H1 (cell line): ENCODE data around the gene NFKBIE. TPM values are rescaled to one million over a fixed set of nuclear protein-coding genes. Genes with fewer than 3 reads are reported as not detected.

ENCODE experiments used
- CBX8 ChIP-seq: fragments of 300-800, 300-1000 bp; sonication (generic); IDR thresholded peaks from 2 replicates; pipeline ENCODE4 v1.7.1; 2016; ENCODE audit warnings: low read depth, low read length, borderline replicate concordance
- EGR1 ChIP-seq: IDR thresholded peaks from 2 replicates; pipeline ENCODE4 v1.6.1; 2011; ENCODE audit warnings: low read depth, low read length, borderline replicate concordance
- TCF12 ChIP-seq: IDR thresholded peaks from 2 replicates; pipeline ENCODE4 v1.6.1; 2011; ENCODE audit warnings: low read depth, mild to moderate bottlenecking, low read length
- YY1 ChIP-seq: IDR thresholded peaks from 2 replicates; pipeline ENCODE4 v1.6.1; 2011; ENCODE audit warnings: low read depth, mild to moderate bottlenecking, low read length
- polyA plus RNA-seq, 7 experiments: library from polyadenylated mRNA; depleted of rRNA in 3 of 7; stranded (reverse) in 5 of 7; unstranded in 2 of 7; fragments of >200 nt in 5 of 7; fragments of 200-250 nt in 2 of 7; gene quantifications; 1 replicate in 5 of 7; 2 replicates in 1 of 7; 4 replicates in 1 of 7; pipeline versions ENCODE4 v1.2.1 to v1.2.3, GENCODE V29; 2011 to 2013; ENCODE audit warnings: missing spikeins in 2 of 7, mixed read lengths in 2 of 7
- total RNA-seq: library from RNA; stranded (reverse); fragmentation: NEBNext Ultra II Directional; extraction: Animal tissue kit (Norgen Biotek cat#: 25700); gene quantifications from 2 replicates; pipeline ENCODE4 v1.2.1, GENCODE V29; 2021
- TF ChIP-seq, protein P1 (sequence below): IDR thresholded peaks from 2 replicates; pipeline ENCODE4 v1.6.1; 2012; ENCODE audit warnings: low read length, inconsistent platforms
- TF ChIP-seq, protein P2 (sequence below): IDR thresholded peaks from 2 replicates; pipeline ENCODE4 v1.6.1; 2012; ENCODE audit warnings: inconsistent platforms
- TF ChIP-seq, protein P3 (sequence below): fragments of 300-600 bp; sonication (generic); IDR thresholded peaks from 2 replicates; pipeline ENCODE4 v1.7.1; 2012; ENCODE audit warnings: low read length, moderate library complexity, mild to moderate bottlenecking, inconsistent platforms; ENCODE audit not compliant: insufficient replicate concordance

Gene NFKBIE
- total and polyA plus RNA-seq, 2 of the 8 experiments (the other 6 are each of a cell fraction or from before 2014, with no cell fraction given): 13.5 to 19.2 TPM

DNA sequence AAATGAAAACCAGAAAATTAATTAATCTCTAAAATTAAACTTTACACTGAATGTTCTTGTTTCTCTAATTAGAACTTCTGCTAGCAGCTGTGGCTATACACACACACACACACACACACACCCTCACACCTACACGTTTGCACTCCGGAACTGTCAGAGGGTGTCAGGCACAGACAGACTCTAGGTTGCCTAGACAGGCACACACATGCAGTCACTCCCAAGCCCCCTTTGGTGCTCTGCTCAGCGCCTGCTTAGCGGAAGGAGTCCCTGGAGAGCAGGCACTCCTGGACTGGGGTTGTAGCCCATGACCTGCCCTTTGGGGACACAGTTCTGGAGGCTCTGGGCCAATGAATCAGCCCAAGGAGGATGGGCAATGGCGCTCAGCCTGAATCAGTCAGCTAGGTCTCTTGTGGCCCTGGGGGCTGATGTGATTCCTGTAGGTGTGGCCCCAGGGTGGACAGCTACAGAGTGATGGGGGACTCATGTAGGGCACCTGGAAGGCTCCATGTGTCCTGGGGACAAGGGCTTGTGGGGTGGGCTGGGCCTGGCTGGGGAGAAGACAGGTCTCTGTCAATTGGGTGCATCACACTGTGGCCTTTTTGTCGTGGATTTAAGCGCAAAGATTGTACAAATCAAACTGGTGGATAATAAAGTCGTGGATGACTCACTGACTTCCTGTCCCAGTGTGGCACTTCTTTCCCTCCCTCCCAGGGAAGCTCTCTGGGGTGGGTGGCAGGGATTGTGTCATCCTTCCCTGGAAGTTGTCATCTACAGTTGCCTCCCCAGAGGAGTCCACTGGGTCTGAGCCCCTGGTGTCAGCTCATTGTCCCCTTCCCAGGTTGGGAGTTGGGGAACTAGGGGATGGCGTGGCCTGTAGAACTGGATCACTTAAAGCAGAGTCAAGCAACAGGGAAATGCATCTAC, 13.7 kb upstream of the NFKBIE start (continued):
- TF ChIP-seq, protein P1, sequence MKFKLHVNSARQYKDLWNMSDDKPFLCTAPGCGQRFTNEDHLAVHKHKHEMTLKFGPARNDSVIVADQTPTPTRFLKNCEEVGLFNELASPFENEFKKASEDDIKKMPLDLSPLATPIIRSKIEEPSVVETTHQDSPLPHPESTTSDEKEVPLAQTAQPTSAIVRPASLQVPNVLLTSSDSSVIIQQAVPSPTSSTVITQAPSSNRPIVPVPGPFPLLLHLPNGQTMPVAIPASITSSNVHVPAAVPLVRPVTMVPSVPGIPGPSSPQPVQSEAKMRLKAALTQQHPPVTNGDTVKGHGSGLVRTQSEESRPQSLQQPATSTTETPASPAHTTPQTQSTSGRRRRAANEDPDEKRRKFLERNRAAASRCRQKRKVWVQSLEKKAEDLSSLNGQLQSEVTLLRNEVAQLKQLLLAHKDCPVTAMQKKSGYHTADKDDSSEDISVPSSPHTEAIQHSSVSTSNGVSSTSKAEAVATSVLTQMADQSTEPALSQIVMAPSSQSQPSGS: no peak
- TF ChIP-seq, protein P2, sequence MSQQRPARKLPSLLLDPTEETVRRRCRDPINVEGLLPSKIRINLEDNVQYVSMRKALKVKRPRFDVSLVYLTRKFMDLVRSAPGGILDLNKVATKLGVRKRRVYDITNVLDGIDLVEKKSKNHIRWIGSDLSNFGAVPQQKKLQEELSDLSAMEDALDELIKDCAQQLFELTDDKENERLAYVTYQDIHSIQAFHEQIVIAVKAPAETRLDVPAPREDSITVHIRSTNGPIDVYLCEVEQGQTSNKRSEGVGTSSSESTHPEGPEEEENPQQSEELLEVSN: no peak
- TF ChIP-seq EGR1 (no peak), CBX8 (no peak), YY1 (no peak), TCF12 (no peak)
- TF ChIP-seq, protein P3, sequence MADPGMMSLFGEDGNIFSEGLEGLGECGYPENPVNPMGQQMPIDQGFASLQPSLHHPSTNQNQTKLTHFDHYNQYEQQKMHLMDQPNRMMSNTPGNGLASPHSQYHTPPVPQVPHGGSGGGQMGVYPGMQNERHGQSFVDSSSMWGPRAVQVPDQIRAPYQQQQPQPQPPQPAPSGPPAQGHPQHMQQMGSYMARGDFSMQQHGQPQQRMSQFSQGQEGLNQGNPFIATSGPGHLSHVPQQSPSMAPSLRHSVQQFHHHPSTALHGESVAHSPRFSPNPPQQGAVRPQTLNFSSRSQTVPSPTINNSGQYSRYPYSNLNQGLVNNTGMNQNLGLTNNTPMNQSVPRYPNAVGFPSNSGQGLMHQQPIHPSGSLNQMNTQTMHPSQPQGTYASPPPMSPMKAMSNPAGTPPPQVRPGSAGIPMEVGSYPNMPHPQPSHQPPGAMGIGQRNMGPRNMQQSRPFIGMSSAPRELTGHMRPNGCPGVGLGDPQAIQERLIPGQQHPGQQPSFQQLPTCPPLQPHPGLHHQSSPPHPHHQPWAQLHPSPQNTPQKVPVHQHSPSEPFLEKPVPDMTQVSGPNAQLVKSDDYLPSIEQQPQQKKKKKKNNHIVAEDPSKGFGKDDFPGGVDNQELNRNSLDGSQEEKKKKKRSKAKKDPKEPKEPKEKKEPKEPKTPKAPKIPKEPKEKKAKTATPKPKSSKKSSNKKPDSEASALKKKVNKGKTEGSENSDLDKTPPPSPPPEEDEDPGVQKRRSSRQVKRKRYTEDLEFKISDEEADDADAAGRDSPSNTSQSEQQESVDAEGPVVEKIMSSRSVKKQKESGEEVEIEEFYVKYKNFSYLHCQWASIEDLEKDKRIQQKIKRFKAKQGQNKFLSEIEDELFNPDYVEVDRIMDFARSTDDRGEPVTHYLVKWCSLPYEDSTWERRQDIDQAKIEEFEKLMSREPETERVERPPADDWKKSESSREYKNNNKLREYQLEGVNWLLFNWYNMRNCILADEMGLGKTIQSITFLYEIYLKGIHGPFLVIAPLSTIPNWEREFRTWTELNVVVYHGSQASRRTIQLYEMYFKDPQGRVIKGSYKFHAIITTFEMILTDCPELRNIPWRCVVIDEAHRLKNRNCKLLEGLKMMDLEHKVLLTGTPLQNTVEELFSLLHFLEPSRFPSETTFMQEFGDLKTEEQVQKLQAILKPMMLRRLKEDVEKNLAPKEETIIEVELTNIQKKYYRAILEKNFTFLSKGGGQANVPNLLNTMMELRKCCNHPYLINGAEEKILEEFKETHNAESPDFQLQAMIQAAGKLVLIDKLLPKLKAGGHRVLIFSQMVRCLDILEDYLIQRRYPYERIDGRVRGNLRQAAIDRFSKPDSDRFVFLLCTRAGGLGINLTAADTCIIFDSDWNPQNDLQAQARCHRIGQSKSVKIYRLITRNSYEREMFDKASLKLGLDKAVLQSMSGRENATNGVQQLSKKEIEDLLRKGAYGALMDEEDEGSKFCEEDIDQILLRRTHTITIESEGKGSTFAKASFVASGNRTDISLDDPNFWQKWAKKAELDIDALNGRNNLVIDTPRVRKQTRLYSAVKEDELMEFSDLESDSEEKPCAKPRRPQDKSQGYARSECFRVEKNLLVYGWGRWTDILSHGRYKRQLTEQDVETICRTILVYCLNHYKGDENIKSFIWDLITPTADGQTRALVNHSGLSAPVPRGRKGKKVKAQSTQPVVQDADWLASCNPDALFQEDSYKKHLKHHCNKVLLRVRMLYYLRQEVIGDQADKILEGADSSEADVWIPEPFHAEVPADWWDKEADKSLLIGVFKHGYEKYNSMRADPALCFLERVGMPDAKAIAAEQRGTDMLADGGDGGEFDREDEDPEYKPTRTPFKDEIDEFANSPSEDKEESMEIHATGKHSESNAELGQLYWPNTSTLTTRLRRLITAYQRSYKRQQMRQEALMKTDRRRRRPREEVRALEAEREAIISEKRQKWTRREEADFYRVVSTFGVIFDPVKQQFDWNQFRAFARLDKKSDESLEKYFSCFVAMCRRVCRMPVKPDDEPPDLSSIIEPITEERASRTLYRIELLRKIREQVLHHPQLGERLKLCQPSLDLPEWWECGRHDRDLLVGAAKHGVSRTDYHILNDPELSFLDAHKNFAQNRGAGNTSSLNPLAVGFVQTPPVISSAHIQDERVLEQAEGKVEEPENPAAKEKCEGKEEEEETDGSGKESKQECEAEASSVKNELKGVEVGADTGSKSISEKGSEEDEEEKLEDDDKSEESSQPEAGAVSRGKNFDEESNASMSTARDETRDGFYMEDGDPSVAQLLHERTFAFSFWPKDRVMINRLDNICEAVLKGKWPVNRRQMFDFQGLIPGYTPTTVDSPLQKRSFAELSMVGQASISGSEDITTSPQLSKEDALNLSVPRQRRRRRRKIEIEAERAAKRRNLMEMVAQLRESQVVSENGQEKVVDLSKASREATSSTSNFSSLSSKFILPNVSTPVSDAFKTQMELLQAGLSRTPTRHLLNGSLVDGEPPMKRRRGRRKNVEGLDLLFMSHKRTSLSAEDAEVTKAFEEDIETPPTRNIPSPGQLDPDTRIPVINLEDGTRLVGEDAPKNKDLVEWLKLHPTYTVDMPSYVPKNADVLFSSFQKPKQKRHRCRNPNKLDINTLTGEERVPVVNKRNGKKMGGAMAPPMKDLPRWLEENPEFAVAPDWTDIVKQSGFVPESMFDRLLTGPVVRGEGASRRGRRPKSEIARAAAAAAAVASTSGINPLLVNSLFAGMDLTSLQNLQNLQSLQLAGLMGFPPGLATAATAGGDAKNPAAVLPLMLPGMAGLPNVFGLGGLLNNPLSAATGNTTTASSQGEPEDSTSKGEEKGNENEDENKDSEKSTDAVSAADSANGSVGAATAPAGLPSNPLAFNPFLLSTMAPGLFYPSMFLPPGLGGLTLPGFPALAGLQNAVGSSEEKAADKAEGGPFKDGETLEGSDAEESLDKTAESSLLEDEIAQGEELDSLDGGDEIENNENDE: no peak
